Right lobe of liver (tissue), 4 donors: ENCODE data around the gene NQO2.

Experiments
- POLR2A ChIP-seq: fragments of 450-650 bp; IDR thresholded peaks from one replicate; pipeline ENCODE4 v1.6.1; 2017; ENCODE audit warnings: antibody characterized with exemption, mild to moderate bottlenecking
- TF ChIP-seq, protein P1 (sequence below), 4 donors: fragments of 200-600 bp in 3 of 4; fragments of 450-650 bp in 1 of 4; IDR thresholded peaks; one replicate each; pipeline versions ENCODE4 v1.5.1 to v1.8.0; 2016 to 2022; ENCODE audit warnings: antibody characterized with exemption in 4 of 4, mild to moderate bottlenecking in 2 of 4
- donor health status: DM: no; HTN: no; CAD: no.
- donor health status: DM: no; HTN: no; CAD: no.
- donor health status: DM: no; HTN: yes; CAD: no.

DNA sequence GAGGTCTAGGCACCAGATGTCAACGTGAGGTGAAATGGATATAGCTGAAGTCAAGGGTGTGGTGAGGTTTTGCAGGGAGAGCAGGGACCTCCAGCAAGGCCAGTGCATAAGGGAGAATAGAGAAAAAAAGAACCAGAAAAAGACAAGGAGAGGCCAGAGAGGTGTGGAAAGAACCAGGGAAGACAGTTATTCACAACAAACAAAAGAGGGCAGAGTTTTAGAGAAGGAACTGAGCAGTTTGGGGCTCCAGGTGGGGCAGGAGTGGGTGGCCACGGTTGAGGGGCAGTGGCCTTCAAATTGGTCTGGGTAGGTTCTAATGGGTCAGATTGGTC is 11.6 kb upstream of the NQO2 start:
- TF ChIP-seq, protein P1, sequence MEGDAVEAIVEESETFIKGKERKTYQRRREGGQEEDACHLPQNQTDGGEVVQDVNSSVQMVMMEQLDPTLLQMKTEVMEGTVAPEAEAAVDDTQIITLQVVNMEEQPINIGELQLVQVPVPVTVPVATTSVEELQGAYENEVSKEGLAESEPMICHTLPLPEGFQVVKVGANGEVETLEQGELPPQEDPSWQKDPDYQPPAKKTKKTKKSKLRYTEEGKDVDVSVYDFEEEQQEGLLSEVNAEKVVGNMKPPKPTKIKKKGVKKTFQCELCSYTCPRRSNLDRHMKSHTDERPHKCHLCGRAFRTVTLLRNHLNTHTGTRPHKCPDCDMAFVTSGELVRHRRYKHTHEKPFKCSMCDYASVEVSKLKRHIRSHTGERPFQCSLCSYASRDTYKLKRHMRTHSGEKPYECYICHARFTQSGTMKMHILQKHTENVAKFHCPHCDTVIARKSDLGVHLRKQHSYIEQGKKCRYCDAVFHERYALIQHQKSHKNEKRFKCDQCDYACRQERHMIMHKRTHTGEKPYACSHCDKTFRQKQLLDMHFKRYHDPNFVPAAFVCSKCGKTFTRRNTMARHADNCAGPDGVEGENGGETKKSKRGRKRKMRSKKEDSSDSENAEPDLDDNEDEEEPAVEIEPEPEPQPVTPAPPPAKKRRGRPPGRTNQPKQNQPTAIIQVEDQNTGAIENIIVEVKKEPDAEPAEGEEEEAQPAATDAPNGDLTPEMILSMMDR (IDR thresholded peaks at IDR 0.05) = no peak
- no peak for TF ChIP-seq POLR2A
